A549 (cell line): ENCODE results near the gene ELAC2.
"Not testable (repeated sequence)": the region's sequence is repeated elsewhere in the genome, so short reads cannot be mapped to it uniquely, and the experiment has no call there.

Experiments
- HDAC2 ChIP-seq: fragments of 200-600 bp; sonication (generic); IDR thresholded peaks from 2 replicates; pipeline ENCODE4 v1.6.1; 2016
- MAZ ChIP-seq: fragments of 150-350 bp; IDR thresholded peaks from 2 replicates; pipeline ENCODE4 v1.6.1; 2014; ENCODE audit warnings: antibody characterized with exemption, low read depth, low read length, borderline replicate concordance
- RAD21 ChIP-seq, 2 experiments: fragments of >200 bp in 1 of 2; sonication (Bioruptor Twin) in 1 of 2; formaldehyde crosslinking in 1 of 2; IDR thresholded peaks in 1 of 2; conservative IDR thresholded peaks in 1 of 2; 2 replicates in 1 of 2; 3 replicates in 1 of 2; pipeline ENCODE4 v1.6.1; 2012 to 2018; ENCODE audit warnings: inconsistent platforms in 1 of 2
- TF ChIP-seq, protein P1 (sequence below): fragments of >200 bp; sonication (Bioruptor Twin); formaldehyde crosslinking; IDR thresholded peaks from 3 replicates; pipeline ENCODE4 v1.5.1; 2016
- TF ChIP-seq, protein P2 (sequence below): fragments of 450-650 bp; IDR thresholded peaks from 2 replicates; pipeline ENCODE4 v1.6.1; 2014; ENCODE audit warnings: antibody characterized with exemption
- TF ChIP-seq, protein P3 (sequence below): IDR thresholded peaks from 2 replicates; pipeline ENCODE4 v1.6.1; 2012

DNA sequence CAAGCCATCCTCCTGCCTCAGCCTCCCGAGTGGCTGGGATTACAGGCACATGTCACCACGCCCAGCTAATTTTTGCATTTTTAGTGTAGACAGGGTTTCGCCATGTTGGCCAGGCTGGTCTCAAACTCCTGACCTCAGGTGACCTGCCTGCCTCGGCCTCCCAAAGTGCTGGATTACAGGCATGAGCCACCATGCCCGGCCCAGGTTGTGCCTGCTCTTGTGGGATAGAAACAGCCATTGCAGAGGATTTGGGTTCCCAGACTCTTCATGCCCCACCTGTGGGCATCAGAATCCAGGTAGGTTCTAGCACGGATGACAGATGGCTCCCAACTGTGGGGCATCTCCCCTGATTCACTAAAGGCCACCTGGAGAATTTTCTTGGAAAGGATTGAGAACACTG lies 39.0 kb downstream of the ELAC2 start:
- TF ChIP-seq, protein P1, sequence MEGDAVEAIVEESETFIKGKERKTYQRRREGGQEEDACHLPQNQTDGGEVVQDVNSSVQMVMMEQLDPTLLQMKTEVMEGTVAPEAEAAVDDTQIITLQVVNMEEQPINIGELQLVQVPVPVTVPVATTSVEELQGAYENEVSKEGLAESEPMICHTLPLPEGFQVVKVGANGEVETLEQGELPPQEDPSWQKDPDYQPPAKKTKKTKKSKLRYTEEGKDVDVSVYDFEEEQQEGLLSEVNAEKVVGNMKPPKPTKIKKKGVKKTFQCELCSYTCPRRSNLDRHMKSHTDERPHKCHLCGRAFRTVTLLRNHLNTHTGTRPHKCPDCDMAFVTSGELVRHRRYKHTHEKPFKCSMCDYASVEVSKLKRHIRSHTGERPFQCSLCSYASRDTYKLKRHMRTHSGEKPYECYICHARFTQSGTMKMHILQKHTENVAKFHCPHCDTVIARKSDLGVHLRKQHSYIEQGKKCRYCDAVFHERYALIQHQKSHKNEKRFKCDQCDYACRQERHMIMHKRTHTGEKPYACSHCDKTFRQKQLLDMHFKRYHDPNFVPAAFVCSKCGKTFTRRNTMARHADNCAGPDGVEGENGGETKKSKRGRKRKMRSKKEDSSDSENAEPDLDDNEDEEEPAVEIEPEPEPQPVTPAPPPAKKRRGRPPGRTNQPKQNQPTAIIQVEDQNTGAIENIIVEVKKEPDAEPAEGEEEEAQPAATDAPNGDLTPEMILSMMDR = not testable (repeated sequence)
- TF ChIP-seq MAZ; RAD21 (conservative IDR thresholded peaks at IDR 0.05 in 1 of 2, IDR thresholded peaks at IDR 0.05 in 1 of 2); HDAC2: not testable (repeated sequence)
- TF ChIP-seq, protein P2, sequence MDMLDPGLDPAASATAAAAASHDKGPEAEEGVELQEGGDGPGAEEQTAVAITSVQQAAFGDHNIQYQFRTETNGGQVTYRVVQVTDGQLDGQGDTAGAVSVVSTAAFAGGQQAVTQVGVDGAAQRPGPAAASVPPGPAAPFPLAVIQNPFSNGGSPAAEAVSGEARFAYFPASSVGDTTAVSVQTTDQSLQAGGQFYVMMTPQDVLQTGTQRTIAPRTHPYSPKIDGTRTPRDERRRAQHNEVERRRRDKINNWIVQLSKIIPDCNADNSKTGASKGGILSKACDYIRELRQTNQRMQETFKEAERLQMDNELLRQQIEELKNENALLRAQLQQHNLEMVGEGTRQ = not testable (repeated sequence)
- TF ChIP-seq, protein P3, sequence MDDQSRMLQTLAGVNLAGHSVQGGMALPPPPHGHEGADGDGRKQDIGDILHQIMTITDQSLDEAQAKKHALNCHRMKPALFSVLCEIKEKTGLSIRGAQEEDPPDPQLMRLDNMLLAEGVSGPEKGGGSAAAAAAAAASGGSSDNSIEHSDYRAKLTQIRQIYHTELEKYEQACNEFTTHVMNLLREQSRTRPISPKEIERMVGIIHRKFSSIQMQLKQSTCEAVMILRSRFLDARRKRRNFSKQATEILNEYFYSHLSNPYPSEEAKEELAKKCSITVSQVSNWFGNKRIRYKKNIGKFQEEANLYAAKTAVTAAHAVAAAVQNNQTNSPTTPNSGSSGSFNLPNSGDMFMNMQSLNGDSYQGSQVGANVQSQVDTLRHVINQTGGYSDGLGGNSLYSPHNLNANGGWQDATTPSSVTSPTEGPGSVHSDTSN = not testable (repeated sequence)
